Choroid plexus epithelial cell (primary cell): ENCODE data around the gene AP2A1.

Experiments
- DNase-seq: peaks from one replicate; pipeline ENCODE4 v3.0.0-alpha.2; 2010; ENCODE audit warnings: low read depth
- H3K4me3 ChIP-seq: 2 replicates; pipeline ENCODE4 v1.5.1; 2011; ENCODE audit warnings: low read depth, mild to moderate bottlenecking, control low read depth, low read length, moderate library complexity
- TF ChIP-seq, protein P1 (sequence below): conservative IDR thresholded peaks from 2 replicates; pipeline ENCODE4 v1.5.1; 2011; ENCODE audit warnings: low read depth, mild to moderate bottlenecking, control low read depth, inconsistent platforms, low read length, moderate library complexity

The AP2A1 gene

GRCh38 chr19:49809941-49810389 lies 43.2 kb downstream of the AP2A1 start:
- TF ChIP-seq, protein P1, sequence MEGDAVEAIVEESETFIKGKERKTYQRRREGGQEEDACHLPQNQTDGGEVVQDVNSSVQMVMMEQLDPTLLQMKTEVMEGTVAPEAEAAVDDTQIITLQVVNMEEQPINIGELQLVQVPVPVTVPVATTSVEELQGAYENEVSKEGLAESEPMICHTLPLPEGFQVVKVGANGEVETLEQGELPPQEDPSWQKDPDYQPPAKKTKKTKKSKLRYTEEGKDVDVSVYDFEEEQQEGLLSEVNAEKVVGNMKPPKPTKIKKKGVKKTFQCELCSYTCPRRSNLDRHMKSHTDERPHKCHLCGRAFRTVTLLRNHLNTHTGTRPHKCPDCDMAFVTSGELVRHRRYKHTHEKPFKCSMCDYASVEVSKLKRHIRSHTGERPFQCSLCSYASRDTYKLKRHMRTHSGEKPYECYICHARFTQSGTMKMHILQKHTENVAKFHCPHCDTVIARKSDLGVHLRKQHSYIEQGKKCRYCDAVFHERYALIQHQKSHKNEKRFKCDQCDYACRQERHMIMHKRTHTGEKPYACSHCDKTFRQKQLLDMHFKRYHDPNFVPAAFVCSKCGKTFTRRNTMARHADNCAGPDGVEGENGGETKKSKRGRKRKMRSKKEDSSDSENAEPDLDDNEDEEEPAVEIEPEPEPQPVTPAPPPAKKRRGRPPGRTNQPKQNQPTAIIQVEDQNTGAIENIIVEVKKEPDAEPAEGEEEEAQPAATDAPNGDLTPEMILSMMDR: no peak
- no peak for DNase-seq
- peak overlapping the region; percentile 73 for H3K4me3 ChIP-seq

- no peak overlapping the region for H3K4me3 ChIP-seq
- DNase-seq: no peak
- TF ChIP-seq, protein P1: no peak
Observed at GRCh38 chr19:49811328-49811727, 44.5 kb downstream of the AP2A1 start.

DNA sequence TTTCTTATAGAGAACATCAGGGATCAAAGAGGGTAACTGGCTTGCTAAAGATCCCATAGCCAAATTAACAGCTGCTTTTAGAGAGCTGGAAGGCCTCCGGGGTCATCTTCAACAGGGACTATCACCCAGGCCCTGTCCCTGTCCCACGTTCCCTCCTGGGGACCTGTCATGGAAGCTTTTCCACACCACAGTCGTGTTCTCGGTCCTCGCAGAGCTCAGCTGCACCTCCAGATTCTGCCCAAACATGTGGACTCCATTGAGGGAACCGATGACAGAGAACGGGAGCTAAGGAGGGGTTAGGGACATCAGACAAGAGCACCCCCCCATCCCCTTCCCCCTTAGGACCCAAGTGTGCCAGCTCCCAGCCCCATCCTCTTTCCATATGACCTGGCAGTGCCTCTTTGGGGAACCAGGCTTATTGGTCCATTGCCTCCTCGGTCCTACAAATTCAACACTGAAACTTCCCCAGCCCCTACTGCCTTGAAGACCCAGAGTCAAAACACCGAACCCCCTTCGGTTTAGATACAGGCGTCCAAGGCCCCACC lies 45.7 kb downstream of the AP2A1 start:
- peak overlapping the region; percentile 76 for H3K4me3 ChIP-seq
- TF ChIP-seq, protein P1: no peak
- DNase-seq: no peak

DNA sequence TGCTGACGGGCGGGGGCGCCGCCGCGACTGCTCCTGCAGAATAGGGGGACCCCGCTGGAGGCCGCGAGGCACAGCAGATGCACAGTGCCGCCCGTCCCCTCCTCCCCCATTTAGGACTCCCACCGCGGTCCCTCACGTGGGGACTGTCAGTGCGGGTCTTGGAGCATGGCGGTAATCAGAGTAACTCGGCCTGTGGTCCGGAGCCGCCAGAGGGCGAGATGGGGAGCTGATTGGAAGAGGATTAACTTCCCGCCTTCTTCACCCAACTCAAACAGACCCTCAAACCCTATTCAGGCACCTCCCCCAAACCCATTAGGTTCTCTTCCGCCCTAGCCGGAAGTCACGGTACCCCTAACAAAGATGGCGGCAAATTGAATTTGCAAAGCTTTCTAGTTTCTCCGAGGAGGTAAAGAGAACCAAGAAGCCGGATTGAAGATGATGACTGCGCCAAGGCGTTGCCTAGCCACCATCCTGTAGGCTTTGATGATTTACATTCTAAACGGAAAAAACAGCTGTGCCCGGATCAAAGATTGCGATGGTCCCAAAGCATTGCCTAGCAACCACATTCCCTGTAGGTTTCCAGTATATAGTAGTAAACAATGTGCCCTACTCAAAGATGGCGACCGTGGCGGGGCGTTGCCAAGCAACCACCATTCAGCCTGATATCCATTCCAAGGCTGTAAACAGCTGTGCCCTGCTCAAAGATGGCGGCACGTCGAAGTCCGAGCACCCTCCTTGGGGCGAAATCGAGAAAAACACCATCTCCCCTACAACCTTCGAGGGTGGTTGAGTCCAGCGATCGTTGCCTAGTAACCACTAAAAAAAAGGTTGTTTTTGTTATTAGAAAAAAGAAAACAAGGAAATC lies 46.4 kb downstream of the AP2A1 start, which contains the start of gene FUZ:
FUZ (minus strand) TSS at position 296 of the 865 bp plus-strand sequence; CDS start at position 110, 186 bp downstream.
- H3K4me3 ChIP-seq: peak within 1 kb of the TSS; percentile 76
- TF ChIP-seq, protein P1: peak; percentile 60
- DNase-seq: peak; percentile 99

GRCh38 chr19:49814010-49814409 lies 47.2 kb downstream of the AP2A1 start:
- H3K4me3 ChIP-seq: peak overlapping the region; percentile 76
- TF ChIP-seq, protein P1: no peak
- no peak for DNase-seq

GRCh38 chr19:49816590-49816989 lies 49.8 kb downstream of the AP2A1 start:
- no peak overlapping the region for H3K4me3 ChIP-seq
- TF ChIP-seq, protein P1: no peak
- no peak for DNase-seq
